ENCODE measurements around the gene MAGI1.

- TF ChIP-seq CTCF (conservative IDR thresholded peaks at IDR 0.05) (no peak), ZFX (IDR thresholded peaks at IDR 0.05) (no peak)
Observed at GRCh38 chr3:66073464-66074141, 34.9 kb upstream of the MAGI1 start.

All from C4-2B (cell line).